Fibroblast of mammary gland (primary cell): Measurements from ENCODE around the gene TMEM63C.

ENCODE experiments used
- DNase-seq: peaks from one replicate; pipeline ENCODE4 v3.0.0-alpha.2; 2010; ENCODE audit warnings: low read depth
- H3K4me3 ChIP-seq: 2 replicates; pipeline ENCODE4 v1.5.1; 2011; ENCODE audit warnings: low read depth, mild to moderate bottlenecking, low read length, moderate library complexity; ENCODE audit not compliant: control insufficient read depth
- TF ChIP-seq, protein P1 (sequence below): conservative IDR thresholded peaks from 2 replicates; pipeline ENCODE4 v1.5.1; 2011; ENCODE audit warnings: low read depth, low read length, inconsistent platforms; ENCODE audit not compliant: control insufficient read depth, insufficient read depth

Gene TMEM63C

DNA sequence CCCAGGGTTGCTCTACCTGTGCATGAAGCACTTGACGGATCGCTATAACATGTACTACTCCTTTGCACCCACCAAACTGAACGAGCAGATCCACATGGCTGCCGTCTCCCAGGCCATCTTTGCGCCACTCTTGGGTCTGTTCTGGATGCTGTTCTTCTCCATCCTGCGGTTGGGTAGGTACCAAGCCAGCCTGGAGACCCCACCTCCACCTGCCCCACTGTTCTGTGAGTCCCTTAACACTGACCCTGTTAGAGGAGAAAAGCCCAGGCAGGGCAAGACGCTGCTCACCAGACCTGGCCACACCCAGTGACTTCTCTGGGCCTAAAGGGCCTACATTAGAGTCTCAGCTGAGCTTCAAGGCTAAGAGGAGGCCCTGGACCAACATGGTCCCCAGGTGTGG is 67.7 kb downstream of the TMEM63C start:
- TF ChIP-seq, protein P1, sequence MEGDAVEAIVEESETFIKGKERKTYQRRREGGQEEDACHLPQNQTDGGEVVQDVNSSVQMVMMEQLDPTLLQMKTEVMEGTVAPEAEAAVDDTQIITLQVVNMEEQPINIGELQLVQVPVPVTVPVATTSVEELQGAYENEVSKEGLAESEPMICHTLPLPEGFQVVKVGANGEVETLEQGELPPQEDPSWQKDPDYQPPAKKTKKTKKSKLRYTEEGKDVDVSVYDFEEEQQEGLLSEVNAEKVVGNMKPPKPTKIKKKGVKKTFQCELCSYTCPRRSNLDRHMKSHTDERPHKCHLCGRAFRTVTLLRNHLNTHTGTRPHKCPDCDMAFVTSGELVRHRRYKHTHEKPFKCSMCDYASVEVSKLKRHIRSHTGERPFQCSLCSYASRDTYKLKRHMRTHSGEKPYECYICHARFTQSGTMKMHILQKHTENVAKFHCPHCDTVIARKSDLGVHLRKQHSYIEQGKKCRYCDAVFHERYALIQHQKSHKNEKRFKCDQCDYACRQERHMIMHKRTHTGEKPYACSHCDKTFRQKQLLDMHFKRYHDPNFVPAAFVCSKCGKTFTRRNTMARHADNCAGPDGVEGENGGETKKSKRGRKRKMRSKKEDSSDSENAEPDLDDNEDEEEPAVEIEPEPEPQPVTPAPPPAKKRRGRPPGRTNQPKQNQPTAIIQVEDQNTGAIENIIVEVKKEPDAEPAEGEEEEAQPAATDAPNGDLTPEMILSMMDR: no peak
- no peak for DNase-seq

GRCh38 chr14:77250927-77251326 is 69.3 kb downstream of the TMEM63C start:
- no peak for DNase-seq
- no peak overlapping the region for H3K4me3 ChIP-seq
- TF ChIP-seq, protein P1: no peak

More for the DNA sequence above, 67.7 kb downstream of the TMEM63C start:
- no peak overlapping the region for H3K4me3 ChIP-seq

GRCh38 chr14:77251870-77252269 is 70.3 kb downstream of the TMEM63C start:
- DNase-seq: no peak
- no peak overlapping the region for H3K4me3 ChIP-seq
- TF ChIP-seq, protein P1: no peak

DNA sequence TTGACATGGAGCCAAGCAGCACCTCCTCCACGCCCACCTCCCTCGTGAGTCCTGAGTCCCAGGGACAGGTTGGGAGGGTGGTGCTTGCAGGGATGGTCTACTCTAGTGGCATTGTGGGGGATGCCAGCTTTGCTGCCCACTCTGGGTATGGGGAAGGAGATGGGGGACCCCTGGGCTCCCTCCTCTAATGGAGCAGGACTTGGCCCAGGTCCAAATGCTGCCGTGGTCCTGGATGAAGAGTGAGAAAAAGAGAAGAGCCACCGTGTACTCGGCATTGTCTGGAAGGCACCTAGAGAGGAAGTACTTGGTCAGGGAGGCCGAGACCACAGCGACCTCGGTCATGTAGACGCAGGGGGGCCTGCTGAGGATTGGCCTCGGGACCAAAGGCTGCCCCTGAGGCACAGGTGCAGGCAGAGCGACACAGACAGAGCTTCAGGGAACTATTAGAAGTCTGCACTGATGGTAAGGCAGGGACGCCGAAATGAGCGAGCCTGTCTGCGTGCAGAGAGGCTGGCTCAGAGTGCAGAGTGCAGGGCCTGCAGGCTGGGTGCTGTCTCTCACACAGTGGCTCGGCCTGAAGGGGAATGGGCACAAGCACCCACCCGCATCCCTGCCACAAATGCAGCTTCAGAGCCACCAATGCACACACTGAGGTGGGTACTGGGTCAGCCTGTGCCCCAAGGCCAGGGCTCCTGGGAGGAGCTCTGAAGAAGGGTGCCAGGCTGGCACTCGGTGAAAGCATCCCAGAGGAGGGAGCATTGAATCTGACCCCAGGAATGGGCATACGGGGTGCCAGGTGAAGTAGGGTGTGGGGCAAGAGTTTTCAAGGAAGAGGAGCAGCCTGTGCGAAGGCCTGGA is 72.0 kb downstream of the TMEM63C start:
- no peak overlapping the region for H3K4me3 ChIP-seq
- TF ChIP-seq, protein P1: no peak
- no peak for DNase-seq

DNA sequence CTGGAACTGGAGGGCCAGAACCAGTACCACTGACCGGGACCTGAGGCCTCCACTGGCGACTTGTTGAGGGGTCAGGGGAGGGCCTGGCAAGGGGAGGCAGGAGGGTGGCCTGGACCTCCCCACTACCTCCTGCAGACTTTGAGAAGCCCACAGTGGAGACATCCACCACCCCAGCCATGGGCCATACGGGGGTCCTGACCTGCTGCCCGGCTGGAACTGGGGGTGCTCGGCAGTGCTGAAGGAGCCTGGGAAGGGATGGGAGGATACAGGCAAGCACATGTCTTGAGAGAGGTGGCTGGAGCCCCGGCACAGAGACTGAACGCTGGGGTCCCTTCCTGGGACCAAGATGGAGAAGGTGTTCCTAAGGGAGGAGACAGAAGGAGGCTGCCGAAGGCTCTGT is 75.1 kb downstream of the TMEM63C start:
- H3K4me3 ChIP-seq: no peak overlapping the region
- TF ChIP-seq, protein P1: no peak
- DNase-seq: no peak

- TF ChIP-seq, protein P1: no peak
- no peak overlapping the region for H3K4me3 ChIP-seq
- DNase-seq: no peak
These were observed 76.1 kb downstream of the TMEM63C start for GRCh38 chr14:77257700-77258099.
